HG03045 (cell line): Measurements from ENCODE around the gene EDAR.

ENCODE experiments used
- ATAC-seq: cut with Tn5 transposase; IDR thresholded peaks from one replicate; pipeline ENCODE4 v1.9.1; 2021; ENCODE audit warnings: mild to moderate bottlenecking, moderate library complexity; ENCODE audit not compliant: unreplicated experiment

Gene EDAR

GRCh38 chr2:108942231-108942825 lies 46.7 kb downstream of the EDAR start:
- no peak for ATAC-seq

DNA sequence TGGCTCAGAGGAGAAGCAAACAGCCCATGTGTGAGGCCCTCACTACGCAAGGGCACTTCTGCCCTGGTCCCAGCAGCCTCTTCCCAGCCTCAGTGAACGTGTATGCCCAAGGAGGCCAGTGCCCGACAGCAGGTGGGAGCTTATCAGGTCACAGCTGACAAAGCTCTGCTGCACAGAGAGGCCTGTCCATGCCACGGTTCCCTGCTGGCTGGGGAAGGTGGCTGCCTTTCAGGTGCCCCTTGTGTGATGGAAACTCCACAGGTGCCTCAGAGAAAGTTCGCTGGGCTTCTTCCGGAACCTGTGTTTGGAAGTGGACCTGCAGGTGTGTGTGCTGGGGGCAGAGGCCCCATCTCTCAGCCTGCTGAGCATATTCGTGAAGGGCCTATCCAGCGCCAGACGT lies 47.3 kb downstream of the EDAR start:
- ATAC-seq: no peak

- no peak for ATAC-seq
These were observed 47.8 kb downstream of the EDAR start for GRCh38 chr2:108941161-108941665.

GRCh38 chr2:108940156-108940555 lies 48.9 kb downstream of the EDAR start:
- ATAC-seq: no peak

DNA sequence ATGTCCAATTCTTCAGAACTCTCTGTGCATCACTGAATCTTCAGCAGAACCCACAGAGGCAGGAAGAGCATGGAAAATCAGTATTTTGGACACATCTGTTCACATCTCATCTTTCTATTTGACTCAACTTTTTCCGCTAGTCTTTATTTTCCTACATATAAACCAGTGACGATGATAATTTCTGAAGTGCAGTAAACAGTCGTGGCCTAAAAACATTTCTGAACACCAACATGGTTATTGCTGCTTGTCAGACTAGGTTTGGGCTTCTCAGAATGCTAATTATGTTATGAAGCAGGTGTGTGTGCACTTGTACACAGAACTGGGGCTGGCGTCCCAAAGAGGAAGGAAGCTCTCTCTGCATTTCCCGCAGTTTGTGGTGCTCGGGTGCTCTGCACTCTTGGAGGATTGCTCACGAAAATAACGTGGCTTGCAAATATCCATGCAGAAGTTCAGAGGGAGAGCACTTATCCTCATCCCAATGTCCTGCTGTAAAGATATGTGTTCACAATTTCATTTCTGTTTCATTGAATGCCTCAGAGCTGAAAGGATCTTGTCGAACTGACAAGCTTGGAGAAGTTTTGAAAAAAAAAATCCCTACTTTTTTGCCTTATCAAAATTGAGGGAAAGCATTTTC lies 50.8 kb downstream of the EDAR start:
- no peak for ATAC-seq

DNA sequence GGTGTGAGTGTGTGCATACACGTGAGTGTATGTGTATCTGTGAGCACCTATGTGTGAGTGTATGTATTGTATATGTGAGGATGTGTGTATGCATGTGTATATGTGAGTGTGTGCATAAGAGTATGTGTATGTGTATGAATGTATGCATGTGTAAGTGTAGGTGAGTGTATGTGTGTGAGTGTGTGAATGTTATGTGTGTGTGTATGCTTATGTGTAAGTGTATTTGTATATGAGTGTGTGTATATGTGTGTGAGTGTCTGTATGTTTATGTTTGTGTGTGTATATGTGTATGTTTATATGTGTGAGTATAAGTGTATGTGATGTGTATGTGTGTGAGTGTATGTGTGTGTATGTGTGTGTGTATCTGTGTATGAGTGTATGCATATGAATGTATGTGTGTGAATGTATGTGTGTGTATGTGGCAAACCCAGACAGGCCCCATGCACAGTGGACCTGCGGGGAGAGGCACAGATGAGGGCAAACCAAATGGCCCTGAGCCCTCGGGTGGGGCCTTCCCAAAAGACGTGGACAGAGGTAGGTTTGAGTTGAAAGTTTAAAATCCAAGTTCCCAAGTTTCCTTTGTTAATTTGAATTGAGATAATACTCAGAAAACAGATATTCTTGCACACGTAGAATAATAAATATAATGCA lies 51.5 kb downstream of the EDAR start:
- ATAC-seq: no peak

- no peak for ATAC-seq
These were observed 52.2 kb downstream of the EDAR start for GRCh38 chr2:108936866-108937265.

GRCh38 chr2:108936076-108936864 lies 52.8 kb downstream of the EDAR start:
- ATAC-seq: no peak

GRCh38 chr2:108935271-108935741 lies 53.7 kb downstream of the EDAR start:
- no peak for ATAC-seq

DNA sequence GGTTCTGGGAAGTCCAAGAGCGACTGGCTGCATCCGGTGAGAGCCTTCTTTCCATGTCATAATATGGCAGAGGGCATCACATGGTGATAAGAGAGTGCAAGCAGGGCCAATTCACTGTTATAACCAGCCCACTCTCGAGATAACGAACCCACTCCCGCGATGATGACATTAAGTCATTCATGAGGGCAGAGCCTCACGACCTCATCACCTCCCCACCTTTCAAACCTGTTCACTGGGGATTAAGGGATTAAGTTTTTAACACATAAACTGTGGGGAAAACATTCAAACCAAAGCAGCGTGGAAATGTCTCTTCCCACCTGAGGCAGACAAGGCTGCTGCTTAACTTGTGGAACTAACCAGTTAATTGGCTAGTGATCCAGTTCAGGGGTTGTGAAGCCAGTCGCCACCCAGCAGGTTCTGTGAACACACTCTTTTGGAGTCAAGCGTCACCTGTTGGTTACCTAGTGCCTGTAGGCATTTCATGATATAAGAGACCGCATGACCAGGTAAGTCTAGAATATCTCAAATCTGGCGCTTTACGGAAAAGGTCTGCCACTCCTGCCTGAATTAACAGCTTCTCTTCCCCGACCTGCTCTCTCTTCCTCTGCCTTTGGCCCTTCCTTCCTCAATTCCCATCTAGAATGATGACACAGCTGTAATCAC lies 54.3 kb downstream of the EDAR start:
- ATAC-seq: no peak

DNA sequence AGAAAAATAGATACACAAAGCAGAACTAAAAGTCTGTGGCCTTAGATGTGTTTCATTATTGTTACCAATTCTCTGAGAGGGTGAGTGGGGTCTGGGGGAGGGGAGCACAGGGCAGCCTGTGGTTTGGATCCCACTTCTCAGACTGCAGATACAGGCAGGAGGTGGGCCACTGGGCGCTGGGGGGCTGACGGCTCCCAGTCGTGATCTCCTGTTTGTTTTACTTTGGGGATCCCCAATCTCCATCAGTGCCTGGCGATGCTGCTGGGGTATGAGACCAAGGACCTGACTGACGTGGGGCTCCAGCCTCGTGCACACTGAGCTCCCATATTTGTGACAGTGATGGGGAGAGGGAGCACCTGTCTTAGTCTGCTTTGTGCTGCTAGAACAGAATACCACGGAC lies 54.9 kb downstream of the EDAR start:
- no peak for ATAC-seq

DNA sequence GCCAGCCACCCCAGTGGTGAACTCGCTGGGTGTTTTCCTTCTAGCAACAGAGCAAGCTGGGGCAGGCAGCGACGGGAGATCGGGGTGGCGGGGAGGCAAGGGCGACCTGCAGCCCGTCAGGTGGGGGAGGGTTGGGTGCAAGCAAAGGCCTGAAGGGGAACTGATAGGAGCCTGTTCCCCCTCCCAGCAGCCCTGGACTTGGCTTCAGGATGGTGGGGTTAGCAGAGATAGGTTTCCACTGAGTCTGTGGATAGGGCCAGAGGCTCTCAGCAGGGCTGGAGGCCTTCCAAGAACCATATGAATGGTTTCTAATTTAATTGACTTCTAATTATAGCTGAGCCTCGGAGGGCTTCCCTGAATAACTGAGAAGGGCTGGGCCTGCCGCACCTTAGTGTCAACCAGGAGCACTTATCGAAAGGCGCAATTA lies 55.3 kb downstream of the EDAR start:
- ATAC-seq: no peak

GRCh38 chr2:108932736-108933332 lies 56.2 kb downstream of the EDAR start:
- ATAC-seq: no peak

DNA sequence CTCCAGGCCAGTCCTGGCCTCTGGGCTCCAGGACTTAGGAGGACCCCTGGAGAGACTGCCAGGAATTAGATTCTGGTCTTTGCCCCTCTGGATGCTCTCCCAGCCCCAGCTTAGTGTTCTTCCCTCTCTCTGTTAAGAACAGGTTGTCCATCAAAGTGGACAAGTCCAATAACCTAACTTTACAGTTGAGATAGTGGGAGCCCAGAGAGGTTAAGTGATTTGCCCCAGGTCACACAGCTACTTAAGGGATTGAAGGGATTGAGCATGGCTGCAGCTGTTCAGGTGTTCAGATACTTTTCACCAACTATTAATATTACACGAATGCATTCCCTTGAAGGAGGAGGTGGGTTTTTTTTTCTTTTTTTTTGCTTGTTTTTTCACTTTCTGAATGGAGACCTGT lies 57.6 kb downstream of the EDAR start:
- ATAC-seq: no peak

DNA sequence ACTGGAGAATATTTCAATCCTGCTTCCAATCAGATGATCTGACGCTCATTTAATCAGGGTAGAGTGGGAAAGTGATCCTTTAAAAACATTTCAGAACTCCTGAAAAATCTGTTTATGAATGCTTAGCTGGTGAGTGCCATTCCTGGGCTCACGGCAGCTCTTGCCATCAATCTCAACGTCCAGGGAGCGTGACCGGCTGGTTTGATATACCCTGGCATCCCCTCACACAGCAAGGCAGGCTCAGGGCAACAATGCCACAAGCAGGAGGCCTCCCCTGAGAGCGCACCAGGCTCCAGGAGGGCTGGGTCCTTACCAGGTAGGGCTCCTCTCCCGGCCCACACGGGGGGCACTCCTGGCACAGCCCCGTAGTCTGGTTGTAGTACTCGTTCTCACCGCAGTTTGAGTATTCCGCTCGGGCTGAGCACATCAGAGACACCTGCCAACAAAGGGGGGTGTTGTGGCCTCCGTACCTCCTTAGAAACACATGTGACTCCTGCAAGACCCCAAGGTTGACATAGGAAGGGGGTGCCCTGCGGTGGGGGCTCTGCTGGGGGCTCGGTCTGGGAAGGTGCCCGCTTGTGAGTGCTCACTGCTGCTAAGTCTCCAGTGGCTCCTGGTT lies 59.1 kb downstream of the EDAR start:
- no peak for ATAC-seq

GRCh38 chr2:108928660-108929377 lies 60.2 kb downstream of the EDAR start:
- no peak for ATAC-seq

DNA sequence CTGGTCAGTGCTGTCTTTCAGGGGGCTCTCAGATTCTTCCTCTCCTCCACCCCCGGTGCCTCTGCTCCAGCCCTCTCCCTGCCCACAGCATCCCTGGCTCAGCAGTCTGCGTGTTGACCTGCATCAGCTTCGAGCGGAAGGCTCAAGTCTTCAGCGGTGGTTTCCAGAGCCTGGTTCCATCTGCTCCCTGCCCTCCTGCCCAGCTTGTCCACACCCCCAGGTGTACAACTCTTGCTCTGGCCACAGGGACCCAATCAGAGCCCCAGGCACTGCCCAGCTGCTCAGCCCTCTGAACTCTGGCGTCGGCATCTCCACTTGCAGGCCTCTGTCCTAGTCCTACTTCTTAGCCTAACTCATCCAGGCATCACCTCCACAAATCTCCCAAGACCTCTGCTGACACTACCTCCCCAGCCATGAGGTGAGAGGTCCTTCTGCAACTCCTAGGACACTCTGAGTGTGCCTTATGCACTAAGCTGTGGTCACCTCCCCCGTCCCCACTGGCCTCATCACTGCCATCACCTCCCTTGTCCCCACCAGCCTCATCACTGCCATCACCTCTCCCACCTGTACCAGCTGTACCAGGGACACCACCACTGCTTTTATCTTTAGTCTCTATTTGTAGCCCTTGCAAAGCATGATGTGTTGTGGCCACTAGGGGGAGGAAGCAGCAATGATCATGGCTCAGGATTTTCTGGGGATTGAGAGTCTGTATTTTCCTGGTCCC lies 60.9 kb downstream of the EDAR start:
- no peak for ATAC-seq

DNA sequence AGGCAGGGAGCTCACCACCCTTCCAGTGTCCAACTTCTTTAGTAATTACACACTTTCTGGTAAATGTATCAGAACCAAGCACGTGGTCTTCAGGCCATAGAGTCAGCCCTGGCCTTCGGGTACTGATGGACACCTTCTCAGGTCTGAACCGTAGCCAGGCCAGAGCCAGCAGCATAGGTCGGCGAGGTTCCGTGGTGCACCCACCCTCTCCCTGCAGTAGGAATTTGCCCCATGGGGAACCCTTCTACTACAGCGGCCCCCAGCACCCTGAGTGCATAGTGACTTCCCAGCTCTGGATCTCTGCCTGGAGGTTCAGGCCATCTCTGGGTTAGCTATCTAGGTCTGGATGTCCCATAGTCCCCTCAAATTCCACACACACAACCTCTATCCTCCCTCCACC lies 61.6 kb downstream of the EDAR start:
- ATAC-seq: no peak
